ENCODE data around the gene ADSL.

GRCh38 chr22:40400159-40400558 lies 53.9 kb downstream of the ADSL start:
- TF ChIP-seq CTCF (IDR thresholded peaks at IDR 0.05): no peak
- TF ChIP-seq ZFX (IDR thresholded peaks at IDR 0.05; ENCODE audit: borderline replicate concordance): no peak

Data from 22Rv1 (cell line).